Fibroblast of lung (primary cell): ENCODE measurements around the gene GRIN2A. TPM values are rescaled to one million over a fixed set of nuclear protein-coding genes. Genes with fewer than 3 reads are reported as not detected.

Source experiments
- DNase-seq, 2 donors: peaks; one replicate each; pipeline versions ENCODE4 v3.0.0 to v3.0.0-alpha.2; 2010; ENCODE audit warnings: low read depth in 2 of 2
- H2AFZ ChIP-seq: 2 replicates; pipeline ENCODE4 v1.5.1; 2012; ENCODE audit warnings: low read length, control low read depth, inconsistent platforms
- H3K27ac ChIP-seq: 2 replicates; pipeline ENCODE4 v1.5.1; 2011; ENCODE audit warnings: low read length, control low read depth; ENCODE audit not compliant: insufficient read depth
- H3K27me3 ChIP-seq: 2 replicates; pipeline ENCODE4 v1.5.1; 2011; ENCODE audit warnings: mild to moderate bottlenecking, low read length; ENCODE audit not compliant: control insufficient read depth, insufficient read depth
- H3K36me3 ChIP-seq: 2 replicates; pipeline ENCODE4 v1.5.1; 2011; ENCODE audit warnings: low read length; ENCODE audit not compliant: control insufficient read depth, insufficient read depth
- H3K4me1 ChIP-seq: 2 replicates; pipeline ENCODE4 v1.5.1; 2011; ENCODE audit warnings: low read length; ENCODE audit not compliant: control insufficient read depth, insufficient read depth; ENCODE audit errors: extremely low read depth
- H3K4me2 ChIP-seq: 2 replicates; pipeline ENCODE4 v1.5.1; 2011; ENCODE audit warnings: low read length, control low read depth; ENCODE audit not compliant: insufficient read depth; ENCODE audit errors: extremely low read depth
- H3K4me3 ChIP-seq, 4 experiments: fragments of 200-600 bp in 1 of 4; sonication (generic) in 1 of 4; replicated peaks in 1 of 4; 2 replicates each; pipeline ENCODE4 v1.5.1; 2011 to 2016; ENCODE audit warnings: low read length in 4 of 4, low read depth in 3 of 4, mild to moderate bottlenecking in 3 of 4, control low read depth in 2 of 4, inconsistent platforms in 1 of 4, mixed read lengths in 1 of 4; ENCODE audit not compliant: insufficient read depth in 1 of 4; ENCODE audit errors: control extremely low read depth in 1 of 4
- H3K79me2 ChIP-seq: 2 replicates; pipeline ENCODE4 v1.5.1; 2012; ENCODE audit warnings: mild to moderate bottlenecking, low read length, inconsistent platforms; ENCODE audit not compliant: control insufficient read depth, insufficient read depth
- H3K9ac ChIP-seq: 2 replicates; pipeline ENCODE4 v1.5.1; 2011; ENCODE audit warnings: mild to moderate bottlenecking, low read length, control low read depth; ENCODE audit not compliant: insufficient read depth
- H3K9me3 ChIP-seq: 2 replicates; pipeline ENCODE4 v1.5.1; 2012; ENCODE audit warnings: low read depth, low read length; ENCODE audit not compliant: control insufficient read depth, insufficient read depth
- H4K20me1 ChIP-seq: 2 replicates; pipeline ENCODE4 v1.5.1; 2011; ENCODE audit warnings: low read length; ENCODE audit not compliant: control insufficient read depth, insufficient read depth; ENCODE audit errors: extremely low read depth
- EZH2 ChIP-seq: IDR thresholded peaks from 2 replicates; pipeline ENCODE4 v1.5.1; 2012; ENCODE audit warnings: low read length, control low read depth, mild to moderate bottlenecking; ENCODE audit errors: missing control alignments
- polyA plus RNA-seq, 2 donors: library from polyadenylated mRNA; depleted of rRNA in 1 of 2; stranded (reverse) in 1 of 2; unstranded in 1 of 2; fragments of >200 nt; gene quantifications; 2 replicates each; pipeline ENCODE4 v1.2.1, GENCODE V29; 2011 to 2012; ENCODE audit warnings: missing spikeins in 1 of 2
- total RNA-seq: library from RNA; depleted of rRNA; stranded (reverse); fragments of >200 nt; gene quantifications from 2 replicates; pipeline ENCODE4 v1.2.1, GENCODE V29; 2014
- TF ChIP-seq, protein P1 (sequence below), 2 donors: IDR thresholded peaks in 1 of 2; conservative IDR thresholded peaks in 1 of 2; 1 replicate in 1 of 2; 2 replicates in 1 of 2; pipeline ENCODE4 v1.5.1; 2011 to 2012; ENCODE audit warnings: low read length in 2 of 2, control low read depth in 1 of 2, inconsistent platforms in 1 of 2, low read depth in 1 of 2, mild to moderate bottlenecking in 1 of 2

Gene GRIN2A
- total and polyA plus RNA-seq, 2 donors (not counting 1 experiment from before 2014, with no cell fraction given), result 0.15 to 0.33 TPM

GRCh38 chr16:10141671-10142070 lies 40.6 kb downstream of the GRIN2A start:
- Histone ChIP-seq H3K4me3 (no peak overlapping the region), H3K9me3 (no peaks in the 10 kb centered on the region), H4K20me1 (no peaks in the 10 kb centered on the region), H3K9ac (no peak overlapping the region), H2AFZ (no peak overlapping the region), H3K36me3 (no peaks in the 10 kb centered on the region), H3K79me2 (no peaks in the 10 kb centered on the region), H3K4me2 (no peak overlapping the region), H3K4me1 (no peaks in the 10 kb centered on the region), H3K27me3 (no peaks in the 10 kb centered on the region), H3K27ac (no peak overlapping the region)
- TF ChIP-seq, protein P1, sequence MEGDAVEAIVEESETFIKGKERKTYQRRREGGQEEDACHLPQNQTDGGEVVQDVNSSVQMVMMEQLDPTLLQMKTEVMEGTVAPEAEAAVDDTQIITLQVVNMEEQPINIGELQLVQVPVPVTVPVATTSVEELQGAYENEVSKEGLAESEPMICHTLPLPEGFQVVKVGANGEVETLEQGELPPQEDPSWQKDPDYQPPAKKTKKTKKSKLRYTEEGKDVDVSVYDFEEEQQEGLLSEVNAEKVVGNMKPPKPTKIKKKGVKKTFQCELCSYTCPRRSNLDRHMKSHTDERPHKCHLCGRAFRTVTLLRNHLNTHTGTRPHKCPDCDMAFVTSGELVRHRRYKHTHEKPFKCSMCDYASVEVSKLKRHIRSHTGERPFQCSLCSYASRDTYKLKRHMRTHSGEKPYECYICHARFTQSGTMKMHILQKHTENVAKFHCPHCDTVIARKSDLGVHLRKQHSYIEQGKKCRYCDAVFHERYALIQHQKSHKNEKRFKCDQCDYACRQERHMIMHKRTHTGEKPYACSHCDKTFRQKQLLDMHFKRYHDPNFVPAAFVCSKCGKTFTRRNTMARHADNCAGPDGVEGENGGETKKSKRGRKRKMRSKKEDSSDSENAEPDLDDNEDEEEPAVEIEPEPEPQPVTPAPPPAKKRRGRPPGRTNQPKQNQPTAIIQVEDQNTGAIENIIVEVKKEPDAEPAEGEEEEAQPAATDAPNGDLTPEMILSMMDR (conservative IDR thresholded peaks at IDR 0.05 in 1 of 2, IDR thresholded peaks at IDR 0.05 in 1 of 2; ENCODE audit: low read depth in 1 of 2, low read length in 2 of 2), result no peak
- no peak for DNase-seq

GRCh38 chr16:10138881-10139280 lies 43.3 kb downstream of the GRIN2A start:
- no peaks in the 10 kb centered on the region for H3K79me2 ChIP-seq
- H3K4me2 ChIP-seq, result no peak overlapping the region
- TF ChIP-seq EZH2, result no peak
- TF ChIP-seq, protein P1 (conservative IDR thresholded peaks at IDR 0.05 in 1 of 2, IDR thresholded peaks at IDR 0.05 in 1 of 2; ENCODE audit: low read depth in 1 of 2, low read length in 2 of 2), result no peak
- H3K36me3 ChIP-seq, result no peaks in the 10 kb centered on the region
- H3K9ac ChIP-seq, result no peak overlapping the region
- no peaks in the 10 kb centered on the region for H4K20me1 ChIP-seq
- H3K27ac ChIP-seq, result no peak overlapping the region
- no peak overlapping the region for H3K4me3 ChIP-seq
- DNase-seq, result no peak
- no peaks in the 10 kb centered on the region for H3K9me3 ChIP-seq
- H3K4me1 ChIP-seq, result no peaks in the 10 kb centered on the region
- no peaks in the 10 kb centered on the region for H3K27me3 ChIP-seq
- H2AFZ ChIP-seq, result no peak overlapping the region

DNA sequence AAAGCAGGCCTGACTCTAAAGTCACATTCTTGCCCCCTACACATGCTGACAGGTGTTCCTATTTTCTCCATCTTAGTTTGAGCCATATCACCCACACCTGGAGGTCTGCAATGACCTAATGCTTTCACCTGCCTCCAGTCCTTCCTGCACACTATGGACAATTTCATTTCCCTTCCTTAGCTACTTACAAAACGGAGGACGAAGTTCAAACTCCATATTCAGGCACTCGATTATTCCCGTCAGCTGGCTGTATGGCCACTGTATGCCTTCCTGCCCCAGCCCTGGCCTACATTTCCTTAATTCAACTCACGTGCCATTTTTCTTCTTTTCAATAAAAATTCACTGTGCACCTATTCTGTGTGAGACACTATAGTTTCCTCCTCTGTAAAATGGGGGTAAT lies 44.9 kb downstream of the GRIN2A start:
- no peak overlapping the region for H2AFZ ChIP-seq
- TF ChIP-seq, protein P1 (conservative IDR thresholded peaks at IDR 0.05 in 1 of 2, IDR thresholded peaks at IDR 0.05 in 1 of 2; ENCODE audit: low read depth in 1 of 2, low read length in 2 of 2), result no peak
- TF ChIP-seq EZH2, result no peak
- no peak overlapping the region for H3K4me3 ChIP-seq
- H3K9me3 ChIP-seq, result no peaks in the 10 kb centered on the region
- H4K20me1 ChIP-seq, result no peaks in the 10 kb centered on the region
- no peaks in the 10 kb centered on the region for H3K36me3 ChIP-seq
- no peak overlapping the region for H3K4me2 ChIP-seq
- no peaks in the 10 kb centered on the region for H3K79me2 ChIP-seq
- no peaks in the 10 kb centered on the region for H3K4me1 ChIP-seq
- H3K27ac ChIP-seq, result no peak overlapping the region
- no peak for DNase-seq
- H3K9ac ChIP-seq, result no peak overlapping the region
- H3K27me3 ChIP-seq, result no peaks in the 10 kb centered on the region
